HepG2 (cell line): ENCODE measurements around the gene ZNF547. TPM values are rescaled to one million over a fixed set of nuclear protein-coding genes. Genes with fewer than 3 reads are reported as not detected.

Experiments used
- GABPB1 ChIP-seq: IDR thresholded peaks from 2 replicates; pipeline ENCODE4 v1.6.1; 2016; ENCODE audit warnings: mild to moderate bottlenecking, missing genetic modification reagents, moderate library complexity, missing compliant biosample characterization
- MNT ChIP-seq: fragments of 450-650 bp; IDR thresholded peaks from 2 replicates; pipeline ENCODE4 v1.6.1; 2016
- MXD3 ChIP-seq: IDR thresholded peaks from 2 replicates; pipeline ENCODE4 v1.6.1; 2016; ENCODE audit warnings: mild to moderate bottlenecking, missing biosample characterization, missing genetic modification reagents
- MYNN ChIP-seq: sonication (generic); formaldehyde crosslinking; IDR thresholded peaks from 2 replicates; pipeline ENCODE4 v1.4.0; 2020; ENCODE audit warnings: mild to moderate bottlenecking, low read depth, missing genetic modification reagents
- NFYB ChIP-seq: sonication (generic); formaldehyde crosslinking; IDR thresholded peaks from 2 replicates; pipeline ENCODE4 v1.4.0; 2020; ENCODE audit warnings: missing genetic modification reagents
- PRPF4 ChIP-seq: fragments of 200-400 bp; formaldehyde crosslinking; IDR thresholded peaks from 2 replicates; pipeline ENCODE4 v1.6.1; 2016; ENCODE audit warnings: low read length, low read depth; ENCODE audit not compliant: poor library complexity, severe bottlenecking
- SAP130 ChIP-seq: IDR thresholded peaks from 2 replicates; pipeline ENCODE4 v1.6.1; 2016; ENCODE audit warnings: low read depth
- STAT5B ChIP-seq: sonication (generic); formaldehyde crosslinking; IDR thresholded peaks from 2 replicates; pipeline ENCODE4 v1.4.0; 2020; ENCODE audit warnings: missing genetic modification reagents
- SYNCRIP ChIP-seq: fragments of 200-400 bp; formaldehyde crosslinking; IDR thresholded peaks from 2 replicates; pipeline ENCODE4 v1.6.1; 2018; ENCODE audit warnings: mild to moderate bottlenecking, low read depth, low read length; ENCODE audit not compliant: insufficient read depth
- THRA ChIP-seq: sonication (generic); formaldehyde crosslinking; IDR thresholded peaks from 2 replicates; pipeline ENCODE4 v1.4.0; 2020; ENCODE audit warnings: missing genetic modification reagents, borderline replicate concordance
- USF2 ChIP-seq, 2 experiments: sonication (generic) in 1 of 2; formaldehyde crosslinking in 1 of 2; IDR thresholded peaks; 2 replicates each; pipeline versions ENCODE4 v1.5.1 to v1.6.1; 2011 to 2020; ENCODE audit warnings: borderline replicate concordance in 1 of 2, low read depth in 1 of 2, low read length in 1 of 2, mild to moderate bottlenecking in 1 of 2, missing genetic modification reagents in 1 of 2, moderate library complexity in 1 of 2
- ZBTB3 ChIP-seq: sonication (generic); formaldehyde crosslinking; IDR thresholded peaks from 2 replicates; pipeline ENCODE4 v1.4.0; 2020; ENCODE audit warnings: low read depth, mild to moderate bottlenecking, moderate library complexity, missing genetic modification reagents, borderline replicate concordance
- ZEB1 ChIP-seq: IDR thresholded peaks from 2 replicates; pipeline ENCODE4 v1.6.1; 2012; ENCODE audit warnings: mild to moderate bottlenecking, low read depth, inconsistent platforms; ENCODE audit not compliant: insufficient replicate concordance
- ZNF232 ChIP-seq: sonication (generic); formaldehyde crosslinking; IDR thresholded peaks from 2 replicates; pipeline ENCODE4 v1.4.0; 2020; ENCODE audit warnings: missing genetic modification reagents, borderline replicate concordance
- ZNF282 ChIP-seq: fragments of 450-650 bp; IDR thresholded peaks from 2 replicates; pipeline ENCODE4 v1.6.1; 2018; ENCODE audit not compliant: partially characterized antibody
- ZNF337 ChIP-seq: sonication (generic); formaldehyde crosslinking; IDR thresholded peaks from 2 replicates; pipeline ENCODE4 v1.5.1; 2020; ENCODE audit warnings: missing genetic modification reagents, low read depth, mild to moderate bottlenecking, borderline replicate concordance
- ZNF33A ChIP-seq: sonication (generic); formaldehyde crosslinking; IDR thresholded peaks from 2 replicates; pipeline ENCODE4 v1.5.1; 2020; ENCODE audit warnings: missing genetic modification reagents, mild to moderate bottlenecking, moderate library complexity, borderline replicate concordance
- ZNF382 ChIP-seq: sonication (generic); formaldehyde crosslinking; IDR thresholded peaks from 2 replicates; pipeline ENCODE4 v1.5.0; 2020; ENCODE audit warnings: missing genetic modification reagents, mild to moderate bottlenecking, borderline replicate concordance
- ZNF678 ChIP-seq: sonication (generic); formaldehyde crosslinking; IDR thresholded peaks from 2 replicates; pipeline ENCODE4 v1.4.0; 2020; ENCODE audit warnings: mild to moderate bottlenecking, missing genetic modification reagents
- ZNF713 ChIP-seq: sonication (generic); formaldehyde crosslinking; IDR thresholded peaks from 2 replicates; pipeline ENCODE4 v1.4.0; 2020; ENCODE audit warnings: mild to moderate bottlenecking, missing genetic modification reagents
- ZZZ3 ChIP-seq: sonication (generic); formaldehyde crosslinking; IDR thresholded peaks from 2 replicates; pipeline ENCODE4 v1.4.0; 2020; ENCODE audit warnings: missing genetic modification reagents, mild to moderate bottlenecking, borderline replicate concordance
- polyA plus RNA-seq, 8 experiments: library from polyadenylated mRNA; depleted of rRNA in 3 of 8; stranded (reverse) in 7 of 8; unstranded in 1 of 8; fragments of >200 nt; fragmentation: Illumina TruSeq in 4 of 8; extraction: Trizol in 4 of 8; gene quantifications; 2 replicates each; pipeline versions ENCODE4 v1.2.1 to v1.2.3, GENCODE V29; 2011 to 2016; ENCODE audit warnings: low read depth in 4 of 8, missing spikeins in 1 of 8, mixed read lengths in 1 of 8; ENCODE audit not compliant: insufficient read depth in 1 of 8
- total RNA-seq, 5 experiments: library from RNA; depleted of rRNA; stranded (reverse); fragments of >200 nt; fragmentation: Illumina TruSeq; extraction: Trizol; gene quantifications; 2 replicates each; pipeline ENCODE4 v1.2.3, GENCODE V29; 2016; ENCODE audit warnings: low read depth in 1 of 5
- TF ChIP-seq, protein P1 (sequence below): IDR thresholded peaks from 2 replicates; pipeline ENCODE4 v1.6.1; 2016; ENCODE audit warnings: mild to moderate bottlenecking

ZNF547 gene
- total and polyA plus RNA-seq, 2 of the 13 experiments (the other 11 are each of a cell fraction or from before 2014, with no cell fraction given) = 2.0 to 2.6 TPM

DNA sequence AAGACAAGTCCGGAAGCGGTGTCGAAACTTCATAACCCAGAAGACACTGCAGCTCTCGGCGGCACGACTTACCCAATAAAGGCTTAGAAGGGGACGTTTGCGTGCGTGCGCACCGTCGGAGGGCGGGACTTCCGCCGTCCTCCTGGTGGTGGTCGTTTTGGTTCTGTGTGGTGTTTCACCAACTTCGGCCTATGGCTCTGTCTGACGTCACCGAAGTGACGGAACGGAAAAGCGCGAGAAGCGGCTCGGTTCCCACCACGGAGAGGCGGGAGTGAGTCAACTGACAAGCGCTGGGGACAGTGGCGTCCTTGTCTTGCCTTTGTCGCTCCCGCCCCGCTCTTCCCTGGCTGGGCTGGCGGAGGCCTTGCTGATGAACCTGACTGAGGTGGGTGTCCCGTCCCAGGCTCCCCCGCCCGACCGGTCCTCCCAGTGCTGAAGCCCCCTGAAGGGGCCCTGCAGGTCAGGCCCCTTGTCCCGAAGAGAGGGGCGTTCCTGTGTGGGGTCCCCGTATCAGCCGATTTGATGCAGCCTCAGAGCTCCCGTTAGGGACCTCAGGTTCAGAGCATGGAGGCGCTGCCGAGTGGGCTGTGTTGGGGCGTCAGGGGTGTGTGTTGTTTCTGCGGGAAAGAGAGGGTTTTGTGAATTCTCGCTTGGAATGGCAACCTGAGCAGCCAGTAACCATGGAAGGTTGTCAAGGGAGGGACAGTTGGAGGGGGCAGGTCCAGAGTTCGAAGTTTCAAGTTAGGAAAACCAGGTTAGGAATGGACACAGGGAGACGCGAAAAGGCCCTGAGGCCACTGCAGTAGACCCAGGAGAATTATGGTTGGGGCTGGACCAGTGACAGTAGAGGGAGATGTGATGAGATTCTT, 26.6 kb downstream of the ZNF547 start, which contains the start of gene ZNF548 (continued):
- peak; percentile 95 for TF ChIP-seq SAP130 (CRISPR knock-in tag)
- no peak; the same call in 1 of the 2 replicates for TF ChIP-seq ZZZ3 (CRISPR knock-in tag)
- TF ChIP-seq MXD3 (CRISPR knock-in tag) = peak; percentile 28
- no peak for TF ChIP-seq ZNF382 (CRISPR knock-in tag)
- no peak for TF ChIP-seq SYNCRIP
- no peak for TF ChIP-seq ZNF337 (CRISPR knock-in tag)
- no peak for TF ChIP-seq ZNF232 (CRISPR knock-in tag)
- peak; percentile 34; the same call in 1 of the 2 replicates for TF ChIP-seq THRA (CRISPR knock-in tag)
- TF ChIP-seq, protein P1, sequence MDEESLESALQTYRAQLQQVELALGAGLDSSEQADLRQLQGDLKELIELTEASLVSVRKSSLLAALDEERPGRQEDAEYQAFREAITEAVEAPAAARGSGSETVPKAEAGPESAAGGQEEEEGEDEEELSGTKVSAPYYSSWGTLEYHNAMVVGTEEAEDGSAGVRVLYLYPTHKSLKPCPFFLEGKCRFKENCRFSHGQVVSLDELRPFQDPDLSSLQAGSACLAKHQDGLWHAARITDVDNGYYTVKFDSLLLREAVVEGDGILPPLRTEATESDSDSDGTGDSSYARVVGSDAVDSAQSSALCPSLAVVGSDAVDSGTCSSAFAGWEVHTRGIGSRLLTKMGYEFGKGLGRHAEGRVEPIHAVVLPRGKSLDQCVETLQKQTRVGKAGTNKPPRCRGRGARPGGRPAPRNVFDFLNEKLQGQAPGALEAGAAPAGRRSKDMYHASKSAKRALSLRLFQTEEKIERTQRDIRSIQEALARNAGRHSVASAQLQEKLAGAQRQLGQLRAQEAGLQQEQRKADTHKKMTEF = peak; percentile 76; the same call in 1 of the 2 replicates
- no peak for TF ChIP-seq STAT5B
- TF ChIP-seq ZNF713 (CRISPR knock-in tag) = no peak
- TF ChIP-seq ZNF282 = no peak
- no peak for TF ChIP-seq ZNF33A
- TF ChIP-seq MYNN (CRISPR knock-in tag) = no peak
- TF ChIP-seq ZEB1 = no peak
- no peak for TF ChIP-seq ZBTB3 (CRISPR knock-in tag)
- no peak for TF ChIP-seq USF2 (IDR thresholded peaks at IDR 0.05; ENCODE audit: low read depth, low read length)
- TF ChIP-seq USF2 (CRISPR knock-in tag; IDR thresholded peaks at IDR 0.05; ENCODE audit: borderline replicate concordance) = peak; percentile 48; the same call in 1 of the 2 replicates
- TF ChIP-seq NFYB (CRISPR knock-in tag) = peak; percentile 92
- no peak for TF ChIP-seq PRPF4
- TF ChIP-seq GABPB1 (CRISPR knock-in tag) = peak; percentile 98
- TF ChIP-seq MNT = peak; percentile 56
- no peak for TF ChIP-seq ZNF678
